ENCODE measurements around the gene NFIB.

DNA sequence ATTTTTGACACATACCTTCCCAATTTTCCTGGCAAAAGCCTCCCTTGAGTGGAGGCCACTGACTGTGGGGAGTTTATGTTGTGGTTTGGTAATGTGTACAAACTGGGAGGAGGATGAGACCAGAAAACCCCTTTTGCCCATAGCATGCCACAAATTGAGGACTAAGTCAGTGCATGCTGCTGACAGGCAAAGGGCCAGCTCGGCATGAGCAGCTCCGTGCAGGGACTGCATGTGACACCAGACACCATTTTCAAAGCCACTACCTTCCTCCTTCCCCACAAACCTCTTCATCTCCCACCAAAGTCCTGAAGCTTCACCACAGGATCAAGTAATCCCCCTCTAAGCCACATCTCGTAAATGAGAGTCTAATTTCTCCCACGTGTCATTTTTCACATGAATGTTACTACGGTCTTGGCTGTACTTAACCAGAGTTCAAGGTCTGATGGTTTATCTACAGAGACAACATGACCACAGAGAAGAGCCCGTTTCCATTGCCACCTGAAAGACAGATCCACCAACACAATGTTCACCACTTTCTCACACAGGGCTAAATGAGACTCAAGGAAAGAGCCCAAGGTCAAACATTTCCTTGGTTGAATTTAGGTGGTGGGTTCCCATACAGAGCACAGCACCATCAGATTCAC lies 106.5 kb downstream of the NFIB start:
- TF ChIP-seq ZNF384 (IDR thresholded peaks at IDR 0.05) (no peak), NFRKB (IDR thresholded peaks at IDR 0.05) (no peak), HDGF (IDR thresholded peaks at IDR 0.05; ENCODE audit: borderline replicate concordance) (no peak), SUZ12 (IDR thresholded peaks at IDR 0.05) (no peak), LEF1 (IDR thresholded peaks at IDR 0.05; ENCODE audit: borderline replicate concordance) (no peak), FOXM1 (IDR thresholded peaks at IDR 0.05; ENCODE audit: borderline replicate concordance) (no peak), ELF4 (IDR thresholded peaks at IDR 0.05) (no peak), BHLHE40 (IDR thresholded peaks at IDR 0.05; ENCODE audit: borderline replicate concordance) (no peak), SP1 (IDR thresholded peaks at IDR 0.05) (no peak)

All from HEK293T (cell line).